Mammary epithelial cell (primary cell): ENCODE results near the gene OOSP4B.
"Not testable (repeated sequence)": the region's sequence is repeated elsewhere in the genome, so short reads cannot be mapped to it uniquely, and the experiment has no call there.

ENCODE experiments used
- CTCF ChIP-seq, 2 donors: IDR thresholded peaks in 1 of 2; conservative IDR thresholded peaks in 1 of 2; 2 replicates each; pipeline ENCODE4 v1.5.1; 2011 to 2012; ENCODE audit warnings: inconsistent platforms in 2 of 2, low read length in 2 of 2, mild to moderate bottlenecking in 2 of 2, control low read depth in 1 of 2, low read depth in 1 of 2; ENCODE audit not compliant: insufficient read depth in 1 of 2; ENCODE audit errors: extremely low read depth in 1 of 2
- EZH2 ChIP-seq: IDR thresholded peaks from 2 replicates; pipeline ENCODE4 v1.6.1; 2012; ENCODE audit warnings: low read length, inconsistent platforms, borderline replicate concordance

DNA sequence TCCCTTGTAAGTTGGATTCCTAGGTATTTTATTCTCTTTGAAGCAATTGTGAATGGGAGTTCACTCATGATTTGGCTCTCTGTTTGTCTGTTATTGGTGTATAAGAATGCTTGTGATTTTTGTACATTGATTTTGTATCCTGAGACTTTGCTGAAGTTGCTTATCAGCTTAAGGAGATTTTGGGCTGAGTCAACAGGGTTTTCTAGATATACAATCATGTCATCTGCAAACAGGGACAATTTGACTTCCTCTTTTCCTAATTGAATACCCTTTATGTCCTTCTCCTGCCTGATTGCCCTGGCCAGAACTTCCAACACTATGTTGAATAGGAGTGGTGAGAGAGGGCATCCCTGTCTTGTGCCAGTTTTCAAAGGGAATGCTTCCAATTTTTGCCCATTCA is 33.4 kb downstream of the OOSP4B start:
- TF ChIP-seq CTCF (conservative IDR thresholded peaks at IDR 0.05 in 1 of 2, IDR thresholded peaks at IDR 0.05 in 1 of 2; ENCODE audit: extremely low read depth in 1 of 2, insufficient read depth in 1 of 2, low read depth in 1 of 2, low read length in 2 of 2); EZH2: not testable (repeated sequence)
